ENCODE measurements around the gene EDRF1.

EDRF1 gene

GRCh38 chr10:125775491-125776106 lies 56.1 kb downstream of the EDRF1 start, which contains the start of gene MMP21:
MMP21 (minus strand) TSS chr10:125775821; CDS start chr10:125775821, 0 bp downstream.
- no peak within 1 kb of the TSS for H2BK120ac ChIP-seq (ENCODE audit: insufficient read depth, low read length, poor library complexity)
- no peaks in the 10 kb centered on the region for H3K79me1 ChIP-seq (ENCODE audit: low read length)
- H3K23ac ChIP-seq (ENCODE audit: low read length), result no peak within 1 kb of the TSS
- H4K91ac ChIP-seq (ENCODE audit: low read depth, low read length), result no peak within 1 kb of the TSS
- H3K9ac ChIP-seq (ENCODE audit: low read length), result no peak within 1 kb of the TSS
- H3K79me2 ChIP-seq (ENCODE audit: control insufficient read depth, insufficient read depth, low read length, poor library complexity), result no peaks in the 10 kb centered on the region
- no peaks in the 10 kb centered on the region for H3K4me1 ChIP-seq (ENCODE audit: control insufficient read depth in 1 of 2, insufficient read depth in 2 of 2, low read length in 2 of 2)
- no peak within 1 kb of the TSS for H2AK5ac ChIP-seq (ENCODE audit: low read length)
- H3K4ac ChIP-seq (ENCODE audit: low read depth, low read length), result no peak within 1 kb of the TSS
- no peak within 1 kb of the TSS for H3K14ac ChIP-seq (ENCODE audit: low read length)
- peaks cover 10% of the 10 kb centered on the region for H3K9me3 ChIP-seq (ENCODE audit: insufficient read depth, low read depth, low read length)
- no peak within 1 kb of the TSS for H4K12ac ChIP-seq (ENCODE audit: low read depth, low read length)
- H2AFZ ChIP-seq (ENCODE audit: insufficient read depth, low read length, poor library complexity), result no peak within 1 kb of the TSS
- no peaks in the 10 kb centered on the region for H3K27me3 ChIP-seq (ENCODE audit: insufficient read depth, low read length)
- WGBS (ENCODE audit: extremely low coverage, insufficient coverage, insufficient read length), result no CpG with 5 or more reads among the region's 26 CpGs
- H3K36me3 ChIP-seq (ENCODE audit: control insufficient read depth in 1 of 2, insufficient read depth in 2 of 2, low read length in 2 of 2), result no peaks in the 10 kb centered on the region
- no peak within 1 kb of the TSS for H3K27ac ChIP-seq (ENCODE audit: low read depth, low read length)
- no peak within 1 kb of the TSS for H2BK5ac ChIP-seq (ENCODE audit: low read depth, low read length, poor library complexity)
- H3K18ac ChIP-seq (ENCODE audit: low read length), result no peak within 1 kb of the TSS
- no peak within 1 kb of the TSS for H3K4me2 ChIP-seq (ENCODE audit: low read length)
- no peak within 1 kb of the TSS for H3K4me3 ChIP-seq (ENCODE audit: low read depth, low read length)
- H2BK12ac ChIP-seq (ENCODE audit: low read length), result no peak within 1 kb of the TSS
- no peak within 1 kb of the TSS for H4K8ac ChIP-seq (ENCODE audit: low read depth, low read length)
- DNase-seq, result no peak

DNA sequence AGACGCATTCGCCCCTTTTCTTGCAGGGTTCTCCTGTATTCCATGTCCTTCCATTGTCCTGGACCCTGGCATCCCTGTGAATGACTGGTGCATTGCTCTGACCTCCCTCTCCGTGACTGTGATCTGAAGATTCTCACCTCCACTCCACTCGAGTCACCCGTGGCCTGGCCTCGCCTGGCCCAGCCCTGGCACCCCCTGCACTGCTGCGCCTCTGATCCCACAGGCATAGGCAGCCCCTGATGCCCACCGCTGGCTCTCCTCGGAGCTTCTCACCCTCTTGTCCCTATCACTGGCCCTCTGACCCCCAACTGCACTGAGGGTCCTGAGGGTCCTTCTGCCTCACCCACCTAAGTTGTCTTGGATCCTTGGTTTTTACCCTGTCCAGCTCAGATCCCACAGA lies 58.3 kb downstream of the EDRF1 start:
- no peaks in the 10 kb centered on the region for H3K79me2 ChIP-seq (ENCODE audit: control insufficient read depth, insufficient read depth, low read length, poor library complexity)
- H3K36me3 ChIP-seq (ENCODE audit: control insufficient read depth in 1 of 2, insufficient read depth in 2 of 2, low read length in 2 of 2), result no peaks in the 10 kb centered on the region
- no peak overlapping the region for H3K4me3 ChIP-seq (ENCODE audit: low read depth, low read length)
- H2AFZ ChIP-seq (ENCODE audit: insufficient read depth, low read length, poor library complexity), result no peak overlapping the region
- no peak overlapping the region for H3K27ac ChIP-seq (ENCODE audit: low read depth, low read length)
- no peak overlapping the region for H2BK120ac ChIP-seq (ENCODE audit: insufficient read depth, low read length, poor library complexity)
- H3K79me1 ChIP-seq (ENCODE audit: low read length), result no peaks in the 10 kb centered on the region
- DNase-seq, result no peak
- H3K18ac ChIP-seq (ENCODE audit: low read length), result no peak overlapping the region
- no peak overlapping the region for H3K9ac ChIP-seq (ENCODE audit: low read length)
- H2BK5ac ChIP-seq (ENCODE audit: low read depth, low read length, poor library complexity), result no peak overlapping the region
- peaks cover 12% of the 10 kb centered on the region for H3K9me3 ChIP-seq (ENCODE audit: insufficient read depth, low read depth, low read length)
- no CpG with 5 or more reads among the region's 9 CpGs for WGBS (ENCODE audit: extremely low coverage, insufficient coverage, insufficient read length)
- peaks cover 0 to 2% of the 10 kb centered on the region in 2 experiments for H3K4me1 ChIP-seq (ENCODE audit: control insufficient read depth in 1 of 2, insufficient read depth in 2 of 2, low read length in 2 of 2)
- no peak overlapping the region for H3K14ac ChIP-seq (ENCODE audit: low read length)
- no peak overlapping the region for H3K4me2 ChIP-seq (ENCODE audit: low read length)
- no peak overlapping the region for H4K8ac ChIP-seq (ENCODE audit: low read depth, low read length)
- H4K91ac ChIP-seq (ENCODE audit: low read depth, low read length), result no peak overlapping the region
- H2BK12ac ChIP-seq (ENCODE audit: low read length), result no peak overlapping the region
- H4K12ac ChIP-seq (ENCODE audit: low read depth, low read length), result no peak overlapping the region
- H3K4ac ChIP-seq (ENCODE audit: low read depth, low read length), result no peak overlapping the region
- H2AK5ac ChIP-seq (ENCODE audit: low read length), result no peak overlapping the region
- H3K27me3 ChIP-seq (ENCODE audit: insufficient read depth, low read length), result no peaks in the 10 kb centered on the region
- no peak overlapping the region for H3K23ac ChIP-seq (ENCODE audit: low read length)

DNA sequence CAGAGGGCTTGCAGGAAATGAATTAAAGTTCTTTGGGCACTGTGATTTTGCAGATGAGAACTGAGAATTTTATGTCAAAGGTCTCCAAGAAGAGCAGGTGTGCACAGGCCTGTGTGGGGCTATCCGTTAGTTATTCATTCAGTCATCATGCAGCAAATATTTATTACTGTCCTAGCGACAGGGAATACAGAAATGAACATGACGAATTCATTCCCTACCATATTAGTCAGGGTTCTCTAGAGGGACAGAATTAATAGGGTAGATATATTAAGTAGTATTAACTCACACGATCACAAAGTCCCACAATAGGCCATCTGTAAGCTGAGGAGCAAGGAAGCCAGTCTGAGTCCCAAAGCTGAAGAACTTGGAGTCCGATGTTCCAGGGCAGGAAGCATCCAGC lies 59.0 kb downstream of the EDRF1 start:
- no peak overlapping the region for H3K14ac ChIP-seq (ENCODE audit: low read length)
- no CpG with 5 or more reads among the region's 5 CpGs for WGBS (ENCODE audit: extremely low coverage, insufficient coverage, insufficient read length)
- DNase-seq, result no peak

DNA sequence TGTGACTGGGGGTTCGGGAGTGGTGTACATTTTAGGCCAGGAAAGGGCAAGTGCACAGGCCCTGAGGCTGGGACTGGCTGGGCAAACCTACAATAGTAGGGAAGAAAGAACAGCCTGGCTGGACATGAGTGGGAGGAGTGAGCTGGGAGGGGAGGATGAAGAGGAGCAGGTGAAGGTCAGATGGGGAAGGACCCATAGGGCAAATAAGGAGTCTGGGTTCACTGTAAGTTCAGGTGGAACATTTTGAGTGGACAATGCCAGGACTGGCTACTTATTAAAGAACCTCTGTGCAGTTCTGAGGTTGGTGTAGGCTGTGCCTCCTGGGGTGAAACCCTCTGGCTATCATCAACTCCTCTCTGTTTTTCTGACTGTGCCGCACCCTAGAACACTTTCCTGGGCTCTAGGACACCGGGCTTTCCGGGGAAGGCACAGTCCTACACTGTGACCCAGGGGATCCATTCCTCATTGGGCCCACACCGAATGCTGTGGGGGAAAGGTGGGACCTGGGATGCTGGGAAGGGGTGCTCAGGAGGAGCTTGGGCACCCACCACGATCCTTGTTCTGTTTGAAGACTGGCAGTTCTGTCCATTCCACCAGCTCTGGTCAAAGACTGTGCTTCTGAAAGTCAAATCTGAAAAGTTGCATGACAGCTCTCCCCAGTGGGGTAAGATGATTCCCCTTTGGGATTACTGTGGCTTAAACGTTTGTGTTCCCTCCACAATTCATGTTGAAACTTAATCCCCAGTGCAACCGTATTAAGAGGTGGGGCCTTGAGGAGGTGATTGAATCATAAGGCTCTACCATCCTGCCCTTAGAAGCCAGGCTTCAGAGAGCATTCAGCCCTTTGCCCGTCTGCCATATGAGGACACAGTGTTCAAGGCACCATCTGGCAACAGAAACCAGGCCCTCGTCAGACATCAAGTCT lies 60.2 kb downstream of the EDRF1 start:
- DNase-seq, result no peak
- Histone ChIP-seq H3K23ac (ENCODE audit: low read length) (no peak overlapping the region), H2AFZ (ENCODE audit: insufficient read depth, low read length, poor library complexity) (no peak overlapping the region), H3K4me3 (ENCODE audit: low read depth, low read length) (no peak overlapping the region), H4K8ac (ENCODE audit: low read depth, low read length) (no peak overlapping the region), H3K36me3 (ENCODE audit: control insufficient read depth in 1 of 2, insufficient read depth in 2 of 2, low read length in 2 of 2) (no peaks in the 10 kb centered on the region), H3K4ac (ENCODE audit: low read depth, low read length) (no peak overlapping the region), H2BK5ac (ENCODE audit: low read depth, low read length, poor library complexity) (no peak overlapping the region), H3K18ac (ENCODE audit: low read length) (no peak overlapping the region), H3K79me2 (ENCODE audit: control insufficient read depth, insufficient read depth, low read length, poor library complexity) (no peaks in the 10 kb centered on the region), H2BK12ac (ENCODE audit: low read length) (no peak overlapping the region), H3K79me1 (ENCODE audit: low read length) (no peaks in the 10 kb centered on the region), H3K27me3 (ENCODE audit: insufficient read depth, low read length) (no peaks in the 10 kb centered on the region), H3K9me3 (ENCODE audit: insufficient read depth, low read depth, low read length) (peaks cover 12% of the 10 kb centered on the region), H2AK5ac (ENCODE audit: low read length) (no peak overlapping the region), H3K9ac (ENCODE audit: low read length) (no peak overlapping the region), H2BK120ac (ENCODE audit: insufficient read depth, low read length, poor library complexity) (no peak overlapping the region), H4K91ac (ENCODE audit: low read depth, low read length) (no peak overlapping the region), H3K4me2 (ENCODE audit: low read length) (no peak overlapping the region), H3K27ac (ENCODE audit: low read depth, low read length) (no peak overlapping the region), H3K4me1 (ENCODE audit: control insufficient read depth in 1 of 2, insufficient read depth in 2 of 2, low read length in 2 of 2) (peaks cover 0 to 3% of the 10 kb centered on the region in 2 experiments), H3K14ac (ENCODE audit: low read length) (no peak overlapping the region), H4K12ac (ENCODE audit: low read depth, low read length) (no peak overlapping the region)
- no CpG with 5 or more reads among the region's 10 CpGs for WGBS (ENCODE audit: extremely low coverage, insufficient coverage, insufficient read length)

More for the DNA sequence above, 59.0 kb downstream of the EDRF1 start:
- H3K4me2 ChIP-seq (ENCODE audit: low read length), result no peak overlapping the region
- no peaks in the 10 kb centered on the region for H3K79me1 ChIP-seq (ENCODE audit: low read length)
- peaks cover 0 to 3% of the 10 kb centered on the region in 2 experiments for H3K4me1 ChIP-seq (ENCODE audit: control insufficient read depth in 1 of 2, insufficient read depth in 2 of 2, low read length in 2 of 2)
- no peak overlapping the region for H3K18ac ChIP-seq (ENCODE audit: low read length)
- H4K91ac ChIP-seq (ENCODE audit: low read depth, low read length), result no peak overlapping the region
- no peak overlapping the region for H2AFZ ChIP-seq (ENCODE audit: insufficient read depth, low read length, poor library complexity)
- H2BK5ac ChIP-seq (ENCODE audit: low read depth, low read length, poor library complexity), result no peak overlapping the region
- no peak overlapping the region for H3K23ac ChIP-seq (ENCODE audit: low read length)
- no peak overlapping the region for H3K27ac ChIP-seq (ENCODE audit: low read depth, low read length)
- H3K79me2 ChIP-seq (ENCODE audit: control insufficient read depth, insufficient read depth, low read length, poor library complexity), result no peaks in the 10 kb centered on the region
- H2BK12ac ChIP-seq (ENCODE audit: low read length), result no peak overlapping the region
- H4K12ac ChIP-seq (ENCODE audit: low read depth, low read length), result no peak overlapping the region
- no peak overlapping the region for H2BK120ac ChIP-seq (ENCODE audit: insufficient read depth, low read length, poor library complexity)
- no peaks in the 10 kb centered on the region for H3K36me3 ChIP-seq (ENCODE audit: control insufficient read depth in 1 of 2, insufficient read depth in 2 of 2, low read length in 2 of 2)
- no peaks in the 10 kb centered on the region for H3K27me3 ChIP-seq (ENCODE audit: insufficient read depth, low read length)
- peaks cover 12% of the 10 kb centered on the region for H3K9me3 ChIP-seq (ENCODE audit: insufficient read depth, low read depth, low read length)
- H2AK5ac ChIP-seq (ENCODE audit: low read length), result no peak overlapping the region
- no peak overlapping the region for H4K8ac ChIP-seq (ENCODE audit: low read depth, low read length)
- H3K4ac ChIP-seq (ENCODE audit: low read depth, low read length), result no peak overlapping the region
- no peak overlapping the region for H3K4me3 ChIP-seq (ENCODE audit: low read depth, low read length)
- no peak overlapping the region for H3K9ac ChIP-seq (ENCODE audit: low read length)
